SK-N-SH treated with all-trans-retinoic acid at 6 μM for 48 hours (cell line): ENCODE measurements around the gene MAP1A.

Source experiments
- CREB5 ChIP-seq: fragments of 250-450 bp; sonication (Bioruptor Pico); IDR thresholded peaks from 2 replicates; pipeline ENCODE4 v1.5.1; 2020; ENCODE audit warnings: low read depth, mild to moderate bottlenecking, moderate library complexity
- PATZ1 ChIP-seq: fragments of 250-450 bp; sonication (Bioruptor Pico); IDR thresholded peaks from 2 replicates; pipeline ENCODE4 v1.8.0; 2020; ENCODE audit warnings: mild to moderate bottlenecking, moderate library complexity, borderline replicate concordance
- RARB ChIP-seq: fragments of 250-450 bp; sonication (Bioruptor Pico); IDR thresholded peaks from 2 replicates; pipeline ENCODE4 v1.8.0; 2021; ENCODE audit warnings: mild to moderate bottlenecking, moderate library complexity
- SNAI2 ChIP-seq: fragments of 250-450 bp; sonication (Bioruptor Pico); IDR thresholded peaks from 2 replicates; pipeline ENCODE4 v1.5.0; 2020; ENCODE audit warnings: mild to moderate bottlenecking, moderate library complexity

- TF ChIP-seq SNAI2 (CRISPR knock-in tag) (no peak), CREB5 (CRISPR knock-in tag) (no peak), RARB (no peak), PATZ1 (CRISPR knock-in tag) (no peak)
These were observed 30.1 kb downstream of the MAP1A start for GRCh38 chr15:43547539-43547938.
